ENCODE measurements around the gene TBC1D12.

DNA sequence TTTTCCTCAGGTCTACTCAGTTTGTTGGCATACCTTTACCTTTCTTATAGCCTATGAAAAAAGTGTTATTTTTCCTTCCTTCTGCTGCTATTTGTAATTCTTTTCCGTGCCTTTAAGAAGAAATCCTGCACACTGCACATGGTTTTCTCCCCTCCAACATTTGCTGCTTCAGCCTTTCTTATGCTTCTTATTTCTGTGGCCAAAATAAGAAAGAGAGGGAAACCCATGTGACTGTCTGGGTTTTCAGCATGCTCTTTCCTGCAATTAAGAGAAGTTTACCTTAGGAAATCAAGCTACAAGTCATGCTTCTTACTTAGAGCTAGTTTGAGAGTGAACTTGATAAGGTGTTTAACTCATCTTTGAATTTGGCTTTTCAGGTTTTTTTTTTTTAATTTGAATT, 11.0 kb downstream of the TBC1D12 start:
- TF ChIP-seq ZNF274 (IDR thresholded peaks at IDR 0.05; ENCODE audit: low read depth, low read length) (no peak), YY1 (IDR thresholded peaks at IDR 0.05; ENCODE audit: insufficient read depth, insufficient read length) (no peak), SUZ12 (IDR thresholded peaks at IDR 0.05; ENCODE audit: extremely low read depth, insufficient read depth, insufficient read length) (no peak)
